Smooth muscle cell (in vitro differentiated cells): ENCODE results near the gene RIMKLB. TPM values are rescaled to one million over a fixed set of nuclear protein-coding genes. Genes with fewer than 3 reads are reported as not detected.
A peak's percentile ranks its signal among the peaks of the same experiment; 100 is the strongest.

Source experiments
- DNase-seq: peaks from one replicate; lab custom pipeline; 2025; ENCODE audit not compliant: unreplicated experiment; lab: John Stamatoyannopoulos, UW
- H2AFZ ChIP-seq: fragments of 200-600 bp; sonication (generic); 2 replicates; pipeline ENCODE4 v1.6.0; 2016; ENCODE audit warnings: antibody characterized with exemption, low read depth, mild to moderate bottlenecking
- H3F3A ChIP-seq: fragments of 200-600 bp; sonication (generic); 2 replicates; pipeline ENCODE4 v1.6.0; 2017; ENCODE audit warnings: antibody characterized with exemption, low read depth
- H3K27ac ChIP-seq: fragments of 200-600 bp; sonication (generic); 2 replicates; pipeline ENCODE4 v1.5.1; 2016; ENCODE audit warnings: low read depth, mild to moderate bottlenecking
- H3K27me3 ChIP-seq: fragments of 200-600 bp; sonication (generic); 2 replicates; pipeline ENCODE4 v1.6.1; 2016; ENCODE audit warnings: low read depth, mild to moderate bottlenecking
- H3K36me3 ChIP-seq: fragments of 200-600 bp; sonication (generic); 2 replicates; pipeline ENCODE4 v1.5.1; 2016; ENCODE audit warnings: low read depth
- H3K4me1 ChIP-seq: fragments of 200-600 bp; sonication (generic); 2 replicates; pipeline ENCODE4 v1.5.1; 2016; ENCODE audit warnings: low read depth
- H3K4me2 ChIP-seq: fragments of 200-600 bp; sonication (generic); 2 replicates; pipeline ENCODE4 v1.6.0; 2016; ENCODE audit warnings: mild to moderate bottlenecking
- H3K4me3 ChIP-seq: fragments of 200-600 bp; sonication (generic); 2 replicates; pipeline ENCODE4 v1.5.1; 2016; ENCODE audit warnings: mild to moderate bottlenecking
- H3K79me2 ChIP-seq: fragments of 200-600 bp; sonication (generic); 2 replicates; pipeline ENCODE4 v1.6.0; 2016; ENCODE audit warnings: low read depth, mild to moderate bottlenecking
- H3K9ac ChIP-seq: fragments of 200-600 bp; sonication (generic); 2 replicates; pipeline ENCODE4 v1.6.0; 2016; ENCODE audit warnings: low read depth
- H3K9me3 ChIP-seq: fragments of 200-600 bp; sonication (generic); replicated peaks from 2 replicates; pipeline ENCODE4 v1.5.1; 2016; ENCODE audit warnings: low read depth
- H4K20me1 ChIP-seq: fragments of 200-600 bp; sonication (generic); 2 replicates; pipeline ENCODE4 v1.6.0; 2016; ENCODE audit warnings: low read depth
- CTCF ChIP-seq: fragments of 200-600 bp; sonication (generic); IDR thresholded peaks from 2 replicates; pipeline ENCODE4 v1.5.1; 2017; ENCODE audit warnings: borderline replicate concordance, mild to moderate bottlenecking, antibody characterized with exemption; ENCODE audit not compliant: insufficient read depth, poor library complexity, severe bottlenecking
- WGBS: methylation state at CpG from one replicate; pipeline ENCODE4 v1.1.7; 2016; ENCODE audit warnings: low lambda C conversion rate; 5-methylcytosine and 5-hydroxymethylcytosine counted together
- polyA plus RNA-seq: library from polyadenylated mRNA; unstranded; fragments of >200 nt; fragmentation: Nextera tagmentation; extraction: Ambion mirVana; gene quantifications from 2 replicates; pipeline ENCODE4 v1.2.1, GENCODE V29; 2016
- total RNA-seq: library from RNA; depleted of rRNA; stranded (reverse); fragments of >200 nt; gene quantifications from 2 replicates; pipeline ENCODE4 v1.2.3, GENCODE V29; 2014

The RIMKLB gene
- total and polyA plus RNA-seq, 2 experiments from 2014 or later = 11.9 to 32.1 TPM

DNA sequence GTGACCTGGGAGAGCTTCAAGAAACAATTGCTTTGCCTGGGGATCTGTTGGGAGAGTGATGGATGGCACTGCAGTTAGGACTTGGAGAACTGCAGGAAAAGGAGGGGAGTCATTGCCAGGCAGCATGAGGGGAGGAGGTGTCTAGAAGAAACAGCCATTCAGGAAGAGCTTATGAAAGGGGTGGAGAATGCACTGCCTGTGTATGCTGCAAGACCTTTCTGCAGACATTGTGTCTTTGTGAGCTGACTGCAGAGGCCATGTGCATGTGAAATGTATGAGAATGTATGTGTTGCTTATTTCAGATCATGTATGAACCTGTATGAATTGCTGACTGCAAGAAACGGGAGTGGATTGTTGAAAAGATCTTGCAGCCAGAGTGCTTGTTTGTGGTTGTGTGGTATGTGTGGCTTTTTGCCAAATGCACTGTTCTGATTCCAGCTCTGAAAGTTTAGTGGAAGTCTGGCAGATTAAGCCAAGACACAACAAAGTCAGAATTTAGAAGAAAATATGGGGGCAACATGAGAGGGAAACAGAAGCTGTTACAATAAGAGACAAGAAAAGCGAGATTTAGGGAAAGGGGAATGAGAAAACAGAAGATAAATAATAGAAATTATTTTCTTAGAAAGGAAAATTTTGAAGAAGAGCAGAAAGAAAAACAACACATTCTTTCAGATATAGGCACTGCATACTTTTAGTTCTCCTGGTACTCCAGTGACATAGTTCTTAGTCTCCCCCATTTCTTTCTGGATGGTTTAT is 9.8 kb upstream of the RIMKLB start:
- Histone ChIP-seq H3K4me1 (peaks cover 42% of the 10 kb centered on the region), H3K36me3 (no peaks in the 10 kb centered on the region), H3K27ac (peak overlapping the region; percentile 56), H3F3A (peaks cover 28% of the 10 kb centered on the region), H3K27me3 (no peaks in the 10 kb centered on the region), H3K9me3 (no peaks in the 10 kb centered on the region), H3K4me3 (peak overlapping the region; percentile 34), H4K20me1 (no peaks in the 10 kb centered on the region), H3K4me2 (peak overlapping the region; percentile 78), H3K79me2 (no peaks in the 10 kb centered on the region), H2AFZ (peak overlapping the region; percentile 26), H3K9ac (no peak overlapping the region)
- no peak for DNase-seq
- WGBS = 13% methylated on average over 2 of the region's 2 CpGs
- no peak for TF ChIP-seq CTCF

- TF ChIP-seq CTCF = no peak
- Histone ChIP-seq H3K4me1 (peaks cover 44% of the 10 kb centered on the region), H3F3A (peaks cover 29% of the 10 kb centered on the region), H4K20me1 (no peaks in the 10 kb centered on the region), H3K4me2 (peak overlapping the region; percentile 32), H3K9ac (no peak overlapping the region), H3K79me2 (no peaks in the 10 kb centered on the region), H3K27ac (peak overlapping the region; percentile 56), H3K9me3 (no peaks in the 10 kb centered on the region), H2AFZ (peak overlapping the region; percentile 63), H3K27me3 (no peaks in the 10 kb centered on the region), H3K4me3 (no peak overlapping the region), H3K36me3 (no peaks in the 10 kb centered on the region)
- 62% methylated on average over 4 of the region's 4 CpGs for WGBS
- DNase-seq = no peak
Measured at GRCh38 chr12:8689681-8690080, 8.1 kb upstream of the RIMKLB start.

GRCh38 chr12:8692573-8692972 is 5.2 kb upstream of the RIMKLB start:
- H3F3A ChIP-seq = peaks cover 28% of the 10 kb centered on the region
- no peaks in the 10 kb centered on the region for H3K27me3 ChIP-seq
- peak overlapping the region; percentile 67 for H3K27ac ChIP-seq
- no peak for TF ChIP-seq CTCF
- H3K79me2 ChIP-seq = no peaks in the 10 kb centered on the region
- H3K4me1 ChIP-seq = peaks cover 45% of the 10 kb centered on the region
- H3K4me2 ChIP-seq = peak overlapping the region; percentile 70
- no peak overlapping the region for H3K4me3 ChIP-seq
- peak overlapping the region; percentile 36 for H3K9ac ChIP-seq
- WGBS = 1% methylated on average over 5 of the region's 5 CpGs
- peak overlapping the region; percentile 91 for H2AFZ ChIP-seq
- H3K9me3 ChIP-seq = no peaks in the 10 kb centered on the region
- H4K20me1 ChIP-seq = no peaks in the 10 kb centered on the region
- no peak for DNase-seq
- no peaks in the 10 kb centered on the region for H3K36me3 ChIP-seq

- Histone ChIP-seq H3K79me2 (peaks cover 17% of the 10 kb centered on the region), H3K4me3 (no peak overlapping the region), H4K20me1 (peaks cover 15% of the 10 kb centered on the region), H3K36me3 (no peaks in the 10 kb centered on the region), H3K9ac (no peak overlapping the region), H3K4me2 (no peak overlapping the region), H3F3A (peaks cover 18% of the 10 kb centered on the region), H3K27me3 (no peaks in the 10 kb centered on the region), H3K27ac (no peak overlapping the region), H3K4me1 (peaks cover 38% of the 10 kb centered on the region), H3K9me3 (no peaks in the 10 kb centered on the region), H2AFZ (no peak overlapping the region)
- TF ChIP-seq CTCF = no peak
- DNase-seq = no peak
- WGBS = 93% methylated on average over 10 of the region's 10 CpGs
Measured at GRCh38 chr12:8695116-8695515, 2.7 kb upstream of the RIMKLB start.
